Brain pericyte (primary cell): ENCODE results near the gene NKX1-1.
"Not testable (repeated sequence)": the region's sequence is repeated elsewhere in the genome, so short reads cannot be mapped to it uniquely, and the experiment has no call there.

Source experiments
- DNase-seq: peaks from one replicate; pipeline ENCODE4 v3.0.0-alpha.2; 2012; ENCODE audit warnings: low read depth, low spot score

The NKX1-1 gene

GRCh38 chr4:1406394-1406980 lies at the start of gene NKX1-1:
Gene NKX1-1, minus strand, starts transcription at chr4:1406442. Its CDS starts 0 bp downstream, at chr4:1406442.
- no peak for DNase-seq

GRCh38 chr4:1453731-1454130 lies 47.5 kb upstream of the NKX1-1 start:
- DNase-seq = no peak

GRCh38 chr4:1452431-1453051 lies 46.3 kb upstream of the NKX1-1 start:
- no peak for DNase-seq

GRCh38 chr4:1451752-1452122 lies 45.5 kb upstream of the NKX1-1 start:
- no peak for DNase-seq

- DNase-seq = no peak
Observed at GRCh38 chr4:1451106-1451751, 45.0 kb upstream of the NKX1-1 start.

- DNase-seq = no peak
Observed at GRCh38 chr4:1449833-1450741, 43.8 kb upstream of the NKX1-1 start.

GRCh38 chr4:1449475-1449832 lies 43.2 kb upstream of the NKX1-1 start:
- no peak for DNase-seq

GRCh38 chr4:1448589-1449420 lies 42.6 kb upstream of the NKX1-1 start:
- DNase-seq = no peak

GRCh38 chr4:1447676-1448588 lies 41.7 kb upstream of the NKX1-1 start:
- DNase-seq = no peak

- DNase-seq = no peak
Observed at GRCh38 chr4:1446502-1447386, 40.5 kb upstream of the NKX1-1 start.

- DNase-seq = no peak
Observed at GRCh38 chr4:1445716-1446445, 39.6 kb upstream of the NKX1-1 start.

- not testable (repeated sequence) for DNase-seq
Observed at GRCh38 chr4:1443688-1444172, 37.5 kb upstream of the NKX1-1 start.

GRCh38 chr4:1427010-1427409 lies 20.8 kb upstream of the NKX1-1 start:
- DNase-seq = no peak

GRCh38 chr4:1421657-1422056 lies 15.4 kb upstream of the NKX1-1 start:
- DNase-seq = no peak

- DNase-seq = no peak
Observed at GRCh38 chr4:1419708-1420107, 13.5 kb upstream of the NKX1-1 start.

GRCh38 chr4:1418494-1419285 lies 12.4 kb upstream of the NKX1-1 start:
- no peak for DNase-seq

GRCh38 chr4:1417522-1418390 lies 11.5 kb upstream of the NKX1-1 start:
- no peak for DNase-seq
